CD14-positive monocyte (primary cell): Measurements from ENCODE around the gene HNRNPUL1. TPM values are rescaled to one million over a fixed set of nuclear protein-coding genes. Genes with fewer than 3 reads are reported as not detected.

Experiments
- DNase-seq, 3 donors: peaks; one replicate each; pipeline ENCODE4 v3.0.0-alpha.2; 2011 to 2022
- H2AFZ ChIP-seq: 2 replicates; pipeline ENCODE4 v1.6.0; 2012; ENCODE audit warnings: mild to moderate bottlenecking, low read depth, low read length, inconsistent platforms; ENCODE audit not compliant: insufficient read depth, poor library complexity, severe bottlenecking
- H3K27ac ChIP-seq, 2 donors: 1 replicate in 1 of 2; 2 replicates in 1 of 2; pipeline ENCODE4 v1.5.1; 2012 to 2013; ENCODE audit warnings: low read length in 2 of 2, control low read depth in 1 of 2, inconsistent platforms in 1 of 2, low read depth in 1 of 2, mild to moderate bottlenecking in 1 of 2
- H3K27me3 ChIP-seq, 2 donors: one replicate each; pipeline versions ENCODE4 v1.6.0 to v1.6.1; 2011 to 2013; ENCODE audit warnings: low read length in 2 of 2; ENCODE audit not compliant: control insufficient read depth in 2 of 2, insufficient read depth in 2 of 2
- H3K36me3 ChIP-seq, 2 donors: replicated peaks in 1 of 2; 1 replicate in 1 of 2; 2 replicates in 1 of 2; pipeline versions ENCODE4 v1.5.1 to v1.6.1; 2012 to 2013; ENCODE audit warnings: low read length in 2 of 2, control low read depth in 1 of 2, inconsistent platforms in 1 of 2, mild to moderate bottlenecking in 1 of 2; ENCODE audit not compliant: insufficient read depth in 2 of 2, control insufficient read depth in 1 of 2
- H3K4me1 ChIP-seq, 2 donors: 1 replicate in 1 of 2; 2 replicates in 1 of 2; pipeline versions ENCODE4 v1.5.1 to v1.6.1; 2012 to 2013; ENCODE audit warnings: low read length in 2 of 2, control low read depth in 1 of 2, inconsistent platforms in 1 of 2, mild to moderate bottlenecking in 1 of 2, moderate library complexity in 1 of 2; ENCODE audit not compliant: insufficient read depth in 2 of 2, control insufficient read depth in 1 of 2
- H3K4me2 ChIP-seq: replicated peaks from 2 replicates; pipeline ENCODE3; 2012; ENCODE audit warnings: low read length, moderate library complexity, mild to moderate bottlenecking; ENCODE audit not compliant: poor library complexity, severe bottlenecking; ENCODE audit errors: extremely low read depth
- H3K4me3 ChIP-seq, 3 experiments: fragments of 200-600 bp in 1 of 3; sonication (generic) in 1 of 3; replicated peaks in 1 of 3; 1 replicate in 2 of 3; 2 replicates in 1 of 3; pipeline ENCODE4 v1.5.1; 2011 to 2013; ENCODE audit warnings: low read length in 3 of 3, mild to moderate bottlenecking in 3 of 3, control low read depth in 2 of 3, low read depth in 2 of 3, inconsistent platforms in 1 of 3, moderate library complexity in 1 of 3
- H3K79me2 ChIP-seq: 2 replicates; pipeline ENCODE4 v1.6.0; 2012; ENCODE audit warnings: mild to moderate bottlenecking, control low read depth, inconsistent platforms, low read length, moderate library complexity; ENCODE audit not compliant: insufficient read depth
- H3K9ac ChIP-seq: 2 replicates; pipeline ENCODE4 v1.6.0; 2017; ENCODE audit warnings: low read length, mild to moderate bottlenecking; ENCODE audit not compliant: insufficient read depth, poor library complexity, severe bottlenecking
- H3K9me3 ChIP-seq, 2 donors: replicated peaks in 1 of 2; 1 replicate in 1 of 2; 2 replicates in 1 of 2; pipeline versions ENCODE4 v1.5.1 to v1.6.1; 2012 to 2013; ENCODE audit warnings: low read length in 2 of 2, control low read depth in 1 of 2; ENCODE audit not compliant: control insufficient read depth in 1 of 2, insufficient read depth in 1 of 2
- H4K20me1 ChIP-seq: 2 replicates; pipeline ENCODE4 v1.6.0; 2012; ENCODE audit warnings: mild to moderate bottlenecking, low read length, control low read depth, moderate library complexity; ENCODE audit not compliant: insufficient read depth
- H3K27ac Mint-ChIP-seq, 7 donors: one replicate each; pipeline ENCODE4 v1.8.0; 2020; ENCODE audit warnings: mild to moderate bottlenecking in 7 of 7, mixed read lengths in 7 of 7, moderate library complexity in 6 of 7, inconsistent platforms in 2 of 7
- H3K27me3 Mint-ChIP-seq, 3 donors: one replicate each; pipeline ENCODE4 v1.8.0; 2021 to 2022; ENCODE audit warnings: low read depth in 3 of 3, mild to moderate bottlenecking in 3 of 3, mixed read lengths in 3 of 3, moderate library complexity in 3 of 3, inconsistent platforms in 1 of 3
- H3K36me3 Mint-ChIP-seq, 2 donors: one replicate each; pipeline ENCODE4 v1.8.0; 2020; ENCODE audit warnings: mixed read lengths in 2 of 2, inconsistent platforms in 1 of 2, mild to moderate bottlenecking in 1 of 2
- H3K4me1 Mint-ChIP-seq: one replicate; pipeline ENCODE4 v1.8.0; 2020; ENCODE audit warnings: mild to moderate bottlenecking, mixed read lengths
- H3K4me3 Mint-ChIP-seq, 2 donors: one replicate each; pipeline ENCODE4 v1.8.0; 2020; ENCODE audit warnings: mild to moderate bottlenecking in 2 of 2, mixed read lengths in 2 of 2, moderate library complexity in 1 of 2
- H3K9me3 Mint-ChIP-seq, 7 donors: one replicate each; pipeline ENCODE4 v1.8.0; 2020 to 2022; ENCODE audit warnings: mixed read lengths in 7 of 7, mild to moderate bottlenecking in 6 of 7, moderate library complexity in 6 of 7, inconsistent platforms in 2 of 7
- CTCF ChIP-seq: fragments of 200-600 bp; IDR thresholded peaks from one replicate; pipeline ENCODE4 v1.8.0; 2022; ENCODE audit warnings: antibody characterized with exemption, mild to moderate bottlenecking
- WGBS: methylation state at CpG from one replicate; pipeline ENCODE4 v1.1.5; 2013; ENCODE audit warnings: missing lambda C conversion rate; ENCODE audit not compliant: insufficient coverage; 5-methylcytosine and 5-hydroxymethylcytosine counted together
- intact Hi-C, 2 donors: fragments of 100-400 bp; cut with micrococcal nuclease; formaldehyde crosslinking; loops; one replicate each; pipeline versions ENCODE4 v1.15.0 to v1.15.1; 2023
- polyA plus RNA-seq, 3 donors: library from polyadenylated mRNA; depleted of rRNA in 1 of 3; unstranded in 2 of 3; stranded (reverse) in 1 of 3; fragments of 300-500 nt in 2 of 3; fragments of >200 nt in 1 of 3; fragmentation: Illumina TruSeq in 2 of 3; gene quantifications; 1 replicate in 2 of 3; 2 replicates in 1 of 3; pipeline ENCODE4 v1.2.3, GENCODE V29; 2012 to 2021

Gene HNRNPUL1
- polyA plus RNA-seq, 3 donors, result 22.6 to 55.3 (median 30.3) TPM

GRCh38 chr19:41296433-41296871, 32.3 kb downstream of the HNRNPUL1 start:
- Histone ChIP-seq H3K4me2 (no peak overlapping the region), H2AFZ (no peak overlapping the region), H3K79me2 (peaks cover 60% of the 10 kb centered on the region), H4K20me1 (peaks cover 97% of the 10 kb centered on the region), H3K27me3 (no peaks in the 10 kb centered on the region), H3K4me1 (peaks cover 0 to 13% of the 10 kb centered on the region in 2 donors), H3K9ac (no peak overlapping the region), H3K9me3 (no peaks in the 10 kb centered on the region), H3K27ac (peak overlapping the region in 1 of 2 donors; percentile 77), H3K4me3 (no peak overlapping the region), H3K36me3 (peaks cover 99 to 100% of the 10 kb centered on the region in 2 donors)
- Mint-ChIP-seq H3K27ac (peak overlapping the region in 6 of 7 donors; percentile 28 to 81 (median 61)), H3K4me1 (peaks cover 26% of the 10 kb centered on the region), H3K4me3 (no peak overlapping the region), H3K36me3 (peaks cover 92 to 98% of the 10 kb centered on the region in 2 donors), H3K9me3 (no peaks in the 10 kb centered on the region), H3K27me3 (no peaks in the 10 kb centered on the region)
- peak in 1 of 3 donors; percentile 39 for DNase-seq
- WGBS, result no CpG with 5 or more reads among the region's 2 CpGs
- no peak for TF ChIP-seq CTCF
- intact Hi-C loops, result no loop called here

GRCh38 chr19:41297628-41298347, 33.6 kb downstream of the HNRNPUL1 start:
- WGBS, result 77% methylated on average over 5 of the region's 7 CpGs
- intact Hi-C loops, result no loop called here

More at GRCh38 chr19:41297628-41298347, 33.6 kb downstream of the HNRNPUL1 start:
- H3K4me1 Mint-ChIP-seq, result peaks cover 37% of the 10 kb centered on the region
- H3K79me2 ChIP-seq, result peaks cover 59% of the 10 kb centered on the region
- no peak overlapping the region for H3K4me3 ChIP-seq
- TF ChIP-seq CTCF, result no peak
- H3K4me1 ChIP-seq, result peaks cover 9 to 20% of the 10 kb centered on the region in 2 donors
- no peak overlapping the region for H3K4me3 Mint-ChIP-seq
- no peak overlapping the region for H3K9ac ChIP-seq
- H2AFZ ChIP-seq, result no peak overlapping the region
- DNase-seq, result no peak
- no peaks in the 10 kb centered on the region for H3K27me3 Mint-ChIP-seq
- no peaks in the 10 kb centered on the region for H3K9me3 ChIP-seq
- peaks cover 97% of the 10 kb centered on the region for H4K20me1 ChIP-seq
- peaks cover 88 to 99% of the 10 kb centered on the region in 2 donors for H3K36me3 Mint-ChIP-seq
- H3K36me3 ChIP-seq, result peaks cover 95 to 98% of the 10 kb centered on the region in 2 donors
- H3K27me3 ChIP-seq, result no peaks in the 10 kb centered on the region
- H3K27ac Mint-ChIP-seq, result peak overlapping the region; percentile 76 to 96 (median 90)
- peak overlapping the region; percentile 34 to 77 for H3K27ac ChIP-seq
- no peaks in the 10 kb centered on the region for H3K9me3 Mint-ChIP-seq
- H3K4me2 ChIP-seq, result no peak overlapping the region
